Neuronal stem cell (in vitro differentiated cells): ENCODE measurements around the gene CALCOCO1.
"Not testable (repeated sequence)": the region's sequence is repeated elsewhere in the genome, so short reads cannot be mapped to it uniquely, and the experiment has no call there.

ENCODE experiments used
- DNase-seq: peaks from one replicate; pipeline ENCODE4 v3.0.0-alpha.2; 2013; ENCODE audit warnings: low spot score
- H2AFZ ChIP-seq: one replicate; pipeline ENCODE4 v1.6.1; 2013; ENCODE audit warnings: mild to moderate bottlenecking, low read length, inconsistent platforms
- H2AK5ac ChIP-seq: 2 replicates; pipeline ENCODE4 v1.6.1; 2013; ENCODE audit warnings: low read depth, mild to moderate bottlenecking, inconsistent platforms, low read length, moderate library complexity, mixed read lengths
- H2BK120ac ChIP-seq: 2 replicates; pipeline ENCODE4 v1.6.1; 2013; ENCODE audit warnings: low read depth, mild to moderate bottlenecking, inconsistent platforms, low read length, moderate library complexity, mixed read lengths
- H2BK12ac ChIP-seq: one replicate; pipeline ENCODE4 v1.6.1; 2013; ENCODE audit warnings: low read length, inconsistent platforms
- H2BK15ac ChIP-seq: 2 replicates; pipeline ENCODE4 v1.6.1; 2013; ENCODE audit warnings: mild to moderate bottlenecking, low read length, inconsistent platforms, mixed read lengths
- H2BK5ac ChIP-seq: one replicate; pipeline ENCODE4 v1.6.1; 2013; ENCODE audit warnings: inconsistent platforms, mild to moderate bottlenecking, low read length, moderate library complexity
- H3K14ac ChIP-seq: one replicate; pipeline ENCODE4 v1.6.1; 2013; ENCODE audit warnings: low read length, inconsistent platforms
- H3K18ac ChIP-seq: 2 replicates; pipeline ENCODE4 v1.6.1; 2013; ENCODE audit warnings: low read length, inconsistent platforms
- H3K23ac ChIP-seq: 2 replicates; pipeline ENCODE4 v1.6.1; 2013; ENCODE audit warnings: low read depth, mild to moderate bottlenecking, mixed read lengths, low read length, inconsistent platforms; ENCODE audit not compliant: poor library complexity
- H3K27ac ChIP-seq: replicated peaks from 3 replicates; pipeline ENCODE4 v1.5.1; 2013; ENCODE audit warnings: low read length, inconsistent platforms
- H3K27me3 ChIP-seq, 3 experiments: 2 replicates each; pipeline ENCODE4 v1.6.1; 2013; ENCODE audit warnings: low read length in 3 of 3, mild to moderate bottlenecking in 2 of 3, inconsistent platforms in 1 of 3, low read depth in 1 of 3, mixed read lengths in 1 of 3, moderate library complexity in 1 of 3; ENCODE audit not compliant: control insufficient read depth in 3 of 3, insufficient read depth in 3 of 3
- H3K36me3 ChIP-seq, 2 donors: replicated peaks in 1 of 2; 2 replicates each; pipeline ENCODE4 v1.6.1; 2013; ENCODE audit warnings: low read length in 2 of 2; ENCODE audit not compliant: control insufficient read depth in 2 of 2, insufficient read depth in 2 of 2
- H3K4ac ChIP-seq: 2 replicates; pipeline ENCODE4 v1.6.1; 2013; ENCODE audit warnings: inconsistent platforms, mild to moderate bottlenecking, low read length, moderate library complexity
- H3K4me1 ChIP-seq, 2 donors: 1 replicate in 1 of 2; 2 replicates in 1 of 2; pipeline ENCODE4 v1.6.1; 2013; ENCODE audit warnings: low read length in 2 of 2, low read depth in 1 of 2; ENCODE audit not compliant: control insufficient read depth in 2 of 2, insufficient read depth in 1 of 2
- H3K4me2 ChIP-seq: one replicate; pipeline ENCODE4 v1.6.1; 2013; ENCODE audit warnings: mild to moderate bottlenecking, low read length, inconsistent platforms; ENCODE audit not compliant: insufficient read depth, poor library complexity, severe bottlenecking
- H3K4me3 ChIP-seq, 2 donors: 2 replicates each; pipeline ENCODE4 v1.5.1; 2013; ENCODE audit warnings: low read length in 2 of 2, mild to moderate bottlenecking in 2 of 2, inconsistent platforms in 1 of 2, moderate library complexity in 1 of 2
- H3K79me1 ChIP-seq: one replicate; pipeline ENCODE4 v1.6.1; 2013; ENCODE audit warnings: low read depth, mild to moderate bottlenecking, inconsistent platforms, low read length, moderate library complexity
- H3K9ac ChIP-seq: one replicate; pipeline ENCODE4 v1.6.1; 2013; ENCODE audit warnings: mild to moderate bottlenecking, low read depth, low read length, inconsistent platforms; ENCODE audit not compliant: poor library complexity
- H3K9me3 ChIP-seq, 2 donors: replicated peaks in 1 of 2; 2 replicates each; pipeline versions ENCODE3 to v1.6.1; 2013; ENCODE audit warnings: low read length in 2 of 2, mild to moderate bottlenecking in 2 of 2, inconsistent platforms in 1 of 2, low read depth in 1 of 2, mixed read lengths in 1 of 2, moderate library complexity in 1 of 2; ENCODE audit not compliant: control insufficient read depth in 2 of 2, insufficient read depth in 1 of 2
- H4K8ac ChIP-seq: one replicate; pipeline ENCODE4 v1.6.1; 2013; ENCODE audit warnings: low read depth, mild to moderate bottlenecking, inconsistent platforms, low read length, moderate library complexity
- H4K91ac ChIP-seq: one replicate; pipeline ENCODE4 v1.6.1; 2013; ENCODE audit warnings: low read length, low read depth, mild to moderate bottlenecking, inconsistent platforms; ENCODE audit not compliant: poor library complexity
- WGBS, 2 donors: extraction: QIAGEN DNeasy Blood & Tissue Kit; methylation state at CpG; one replicate each; pipeline ENCODE4 v1.1.7; 2013; ENCODE audit warnings: missing lambda C conversion rate in 2 of 2, mixed read lengths in 1 of 2; ENCODE audit not compliant: insufficient read length in 2 of 2, insufficient replicate concordance in 1 of 2; ENCODE audit errors: extremely low coverage in 2 of 2; 5-methylcytosine and 5-hydroxymethylcytosine counted together

Gene CALCOCO1

GRCh38 chr12:53764615-53765014 lies 37.4 kb upstream of the CALCOCO1 start:
- WGBS, 2 donors, result no CpG with 5 or more reads among the region's 4 CpGs
- no peak overlapping the region for H3K4me3 ChIP-seq
- H3K79me1 ChIP-seq, result no peaks in the 10 kb centered on the region
- H3K9me3 ChIP-seq, result no peaks in the 10 kb centered on the region
- H3K14ac ChIP-seq, result no peak overlapping the region
- no peak overlapping the region for H2BK120ac ChIP-seq
- H3K27me3 ChIP-seq, result peaks cover 2 to 82% (median 17%) of the 10 kb centered on the region in 3 experiments
- no peaks in the 10 kb centered on the region for H3K36me3 ChIP-seq
- no peak for DNase-seq
- no peaks in the 10 kb centered on the region for H3K4me1 ChIP-seq
- H3K18ac ChIP-seq, result no peak overlapping the region
- H3K4me2 ChIP-seq, result no peak overlapping the region
- H4K8ac ChIP-seq, result no peak overlapping the region
- no peak overlapping the region for H3K23ac ChIP-seq
- no peak overlapping the region for H3K27ac ChIP-seq
- H3K4ac ChIP-seq, result no peak overlapping the region
- H2BK15ac ChIP-seq, result no peak overlapping the region
- H2BK5ac ChIP-seq, result no peak overlapping the region
- no peak overlapping the region for H2AFZ ChIP-seq
- H2AK5ac ChIP-seq, result no peak overlapping the region
- H4K91ac ChIP-seq, result no peak overlapping the region
- H3K9ac ChIP-seq, result no peak overlapping the region
- no peak overlapping the region for H2BK12ac ChIP-seq

- not testable (repeated sequence) for H3K79me1 ChIP-seq, H3K4me3 ChIP-seq, H3K36me3 ChIP-seq, H3K23ac ChIP-seq, H3K18ac ChIP-seq, H2BK120ac ChIP-seq, H4K91ac ChIP-seq, H3K4me2 ChIP-seq, H2BK12ac ChIP-seq, H2AK5ac ChIP-seq, H2BK5ac ChIP-seq, H2BK15ac ChIP-seq, H4K8ac ChIP-seq, H3K9me3 ChIP-seq, DNase-seq, H3K4ac ChIP-seq, H2AFZ ChIP-seq, H3K9ac ChIP-seq, H3K27ac ChIP-seq, H3K14ac ChIP-seq, H3K4me1 ChIP-seq
- peaks cover 0 to 89% (median 15%) of the 10 kb centered on the region in 3 experiments for H3K27me3 ChIP-seq
- no CpG with 5 or more reads among the region's 3 CpGs for WGBS, 2 donors
Observed at GRCh38 chr12:53762793-53763192, 35.5 kb upstream of the CALCOCO1 start.

- Histone ChIP-seq H3K27me3 (peaks cover 0 to 83% (median 11%) of the 10 kb centered on the region in 3 experiments), H3K9me3 (no peaks in the 10 kb centered on the region), H3K27ac (no peak overlapping the region), H3K4me3 (no peak overlapping the region), H2BK120ac (no peak overlapping the region), H3K79me1 (no peaks in the 10 kb centered on the region), H3K4ac (no peak overlapping the region), H3K18ac (no peak overlapping the region), H3K4me2 (no peak overlapping the region), H3K36me3 (no peaks in the 10 kb centered on the region), H2BK12ac (no peak overlapping the region), H2AK5ac (no peak overlapping the region), H3K14ac (no peak overlapping the region), H3K23ac (no peak overlapping the region), H4K8ac (no peak overlapping the region), H2BK5ac (no peak overlapping the region), H3K4me1 (peaks cover 7 to 14% of the 10 kb centered on the region in 2 donors), H3K9ac (no peak overlapping the region), H4K91ac (no peak overlapping the region), H2AFZ (no peak overlapping the region), H2BK15ac (no peak overlapping the region)
- DNase-seq, result no peak
Observed at GRCh38 chr12:53761306-53761705, 34.1 kb upstream of the CALCOCO1 start.

- no CpG with 5 or more reads among the region's 2 CpGs for WGBS, 2 donors
- Histone ChIP-seq H3K9me3 (no peaks in the 10 kb centered on the region), H2BK5ac (no peak overlapping the region), H2BK15ac (no peak overlapping the region), H3K9ac (no peak overlapping the region), H3K23ac (no peak overlapping the region), H3K14ac (no peak overlapping the region), H3K79me1 (no peaks in the 10 kb centered on the region), H3K27ac (no peak overlapping the region), H2BK12ac (no peak overlapping the region), H2AFZ (no peak overlapping the region), H3K4me3 (no peak overlapping the region), H3K4me2 (no peak overlapping the region), H3K36me3 (no peaks in the 10 kb centered on the region), H3K4ac (no peak overlapping the region), H3K18ac (no peak overlapping the region), H3K27me3 (peaks cover 0 to 79% (median 7%) of the 10 kb centered on the region in 3 experiments), H3K4me1 (peaks cover 8 to 20% of the 10 kb centered on the region in 2 donors), H2AK5ac (no peak overlapping the region), H2BK120ac (no peak overlapping the region), H4K8ac (no peak overlapping the region), H4K91ac (no peak overlapping the region)
- DNase-seq, result no peak
Observed at GRCh38 chr12:53759261-53759660, 32.0 kb upstream of the CALCOCO1 start.
